AG09319 (cell line): ENCODE measurements around the gene MCF2L2.

Source experiments
- DNase-seq: peaks from one replicate; pipeline ENCODE4 v3.0.0-alpha.2; 2010; ENCODE audit warnings: low read depth; ENCODE audit errors: extremely low read depth
- CTCF ChIP-seq: IDR thresholded peaks from 2 replicates; pipeline ENCODE4 v1.5.1; 2011; ENCODE audit warnings: low read depth, mild to moderate bottlenecking, inconsistent platforms, low read length, moderate library complexity

MCF2L2 gene

GRCh38 chr3:183301937-183302580 is 126.4 kb downstream of the MCF2L2 start:
- no peak for DNase-seq
- no peak for TF ChIP-seq CTCF

DNA sequence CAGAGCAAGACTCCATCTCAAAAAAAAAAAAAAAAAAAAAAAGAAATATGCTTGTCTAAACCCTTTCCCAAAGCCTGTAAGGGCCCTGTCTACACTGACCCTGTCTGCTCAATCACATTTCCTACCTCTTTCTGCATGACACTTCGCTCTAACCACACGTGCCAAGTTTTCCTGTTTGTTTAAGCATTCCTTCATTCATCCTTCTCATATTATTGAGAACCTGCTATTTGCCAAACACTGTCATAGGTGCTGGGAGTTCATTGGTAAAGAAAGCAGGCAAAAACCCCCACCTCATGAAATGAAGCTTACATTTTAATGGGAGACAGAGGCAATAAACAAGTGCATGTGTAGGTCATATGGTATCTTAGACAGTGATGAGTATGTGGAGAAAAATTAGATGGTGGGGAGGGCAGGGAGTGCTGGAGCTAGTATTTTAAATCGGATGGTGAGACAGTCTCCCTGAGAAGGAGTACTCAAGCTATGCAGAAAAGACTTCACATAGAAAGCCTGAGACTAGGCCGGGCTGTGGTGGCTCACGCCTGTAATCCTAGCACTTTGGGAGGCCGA is 127.3 kb downstream of the MCF2L2 start:
- no peak for DNase-seq
- TF ChIP-seq CTCF: no peak

GRCh38 chr3:183299976-183300375 is 128.4 kb downstream of the MCF2L2 start:
- no peak for TF ChIP-seq CTCF

DNA sequence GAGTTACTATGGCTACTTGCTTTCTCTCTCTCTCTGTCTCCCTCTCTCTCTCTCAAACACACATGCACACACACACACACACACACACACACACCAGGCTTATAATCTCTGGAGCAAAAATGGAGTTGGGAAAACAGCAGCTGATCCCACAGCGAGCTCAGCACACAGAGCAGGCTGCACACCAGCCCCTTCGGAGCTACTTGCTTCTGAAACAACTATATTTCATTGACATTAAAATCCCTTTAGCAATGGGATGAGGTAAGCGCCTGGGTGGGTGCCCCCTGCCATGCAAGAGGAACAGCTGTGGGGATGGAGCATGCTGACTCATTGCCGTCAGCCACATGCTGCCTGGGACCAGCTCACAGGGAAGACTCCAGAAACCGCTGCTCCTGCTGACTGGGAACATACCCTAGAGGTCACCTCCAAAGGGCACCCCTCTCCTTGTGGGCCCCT is 129.7 kb downstream of the MCF2L2 start:
- TF ChIP-seq CTCF: no peak
- DNase-seq: peak; percentile 51

More at GRCh38 chr3:183299976-183300375, 128.4 kb downstream of the MCF2L2 start:
- no peak for DNase-seq

- TF ChIP-seq CTCF: no peak
- DNase-seq: no peak
Measured at GRCh38 chr3:183296944-183297343, 131.5 kb downstream of the MCF2L2 start.

GRCh38 chr3:183295211-183295610 is 133.2 kb downstream of the MCF2L2 start:
- DNase-seq: peak; percentile 61
- no peak for TF ChIP-seq CTCF

DNA sequence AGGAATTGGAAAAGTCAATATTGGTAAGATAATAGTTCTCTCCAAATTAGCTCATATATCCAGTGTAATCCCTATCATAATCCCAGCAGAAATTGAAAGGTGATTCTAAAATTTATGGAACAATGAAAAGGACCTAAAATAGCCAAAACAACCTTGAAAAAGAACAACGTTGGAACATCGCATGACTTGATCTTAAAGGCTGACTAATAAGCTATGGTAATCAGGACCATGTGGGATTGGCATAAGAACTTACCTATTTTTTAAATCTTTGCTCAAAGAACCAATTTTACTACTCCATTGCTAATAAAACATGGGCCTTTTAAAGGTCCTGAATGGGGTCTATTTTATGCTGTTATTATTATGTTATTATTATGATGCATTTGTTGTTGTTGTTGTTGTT is 134.5 kb downstream of the MCF2L2 start:
- DNase-seq: no peak
- TF ChIP-seq CTCF: no peak
